HG03108 (cell line): ENCODE results near the gene CCNJL.

Experiments used
- ATAC-seq: cut with Tn5 transposase; IDR thresholded peaks from one replicate; pipeline ENCODE4 v1.9.1; 2021; ENCODE audit warnings: moderate library complexity; ENCODE audit not compliant: unreplicated experiment

Gene CCNJL

DNA sequence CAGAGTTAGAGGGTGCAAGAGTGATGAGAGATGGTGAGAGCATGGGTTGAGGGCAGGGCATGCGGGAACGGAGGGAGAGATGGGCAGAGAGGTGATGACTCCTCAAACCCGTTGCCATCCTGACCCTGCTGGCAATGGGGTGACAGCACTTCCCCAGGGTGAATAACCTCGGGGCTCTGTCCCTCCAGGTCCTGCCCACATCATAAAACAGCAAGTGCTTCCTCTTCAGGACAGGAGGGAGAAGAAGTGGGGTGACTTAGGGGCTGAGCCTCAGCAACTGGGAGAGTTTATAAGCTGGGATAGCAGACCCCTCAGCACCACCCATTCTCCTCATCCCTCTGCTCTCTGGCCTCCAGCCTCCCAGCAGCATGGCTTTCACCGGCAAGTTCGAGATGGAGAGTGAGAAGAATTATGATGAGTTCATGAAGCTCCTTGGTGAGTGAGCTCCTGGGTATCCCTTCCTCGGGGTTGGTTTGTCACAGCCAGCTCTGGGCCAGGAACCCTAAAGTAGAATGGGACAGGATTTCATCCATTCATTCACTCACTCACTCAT lies 83.1 kb downstream of the CCNJL start, which contains the start of gene FABP6:
Gene FABP6 (plus strand): TSS at position 317 of the 553 bp plus-strand sequence. CDS start 52 bp downstream, at position 369.
- ATAC-seq: no peak

DNA sequence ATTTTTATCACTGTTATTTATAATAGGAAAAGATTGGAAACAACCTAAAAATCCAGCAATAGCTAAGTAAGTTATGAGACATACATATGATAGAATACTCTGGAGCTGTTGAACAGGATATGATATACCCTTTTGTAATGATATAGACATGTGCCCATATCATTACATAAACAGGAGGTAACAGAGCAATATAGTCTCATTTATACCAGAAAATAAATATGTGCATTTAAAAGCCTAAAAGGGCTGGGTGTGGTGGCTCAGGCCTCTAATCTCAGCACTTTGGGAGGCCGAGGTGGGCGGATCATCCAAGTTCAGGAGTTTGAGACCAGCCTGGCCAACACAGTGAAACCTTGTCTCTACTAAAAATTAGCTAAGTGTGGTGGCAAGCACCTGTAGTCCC lies 85.4 kb downstream of the CCNJL start:
- ATAC-seq: no peak

GRCh38 chr5:160221082-160221481 lies 91.3 kb downstream of the CCNJL start:
- no peak for ATAC-seq

DNA sequence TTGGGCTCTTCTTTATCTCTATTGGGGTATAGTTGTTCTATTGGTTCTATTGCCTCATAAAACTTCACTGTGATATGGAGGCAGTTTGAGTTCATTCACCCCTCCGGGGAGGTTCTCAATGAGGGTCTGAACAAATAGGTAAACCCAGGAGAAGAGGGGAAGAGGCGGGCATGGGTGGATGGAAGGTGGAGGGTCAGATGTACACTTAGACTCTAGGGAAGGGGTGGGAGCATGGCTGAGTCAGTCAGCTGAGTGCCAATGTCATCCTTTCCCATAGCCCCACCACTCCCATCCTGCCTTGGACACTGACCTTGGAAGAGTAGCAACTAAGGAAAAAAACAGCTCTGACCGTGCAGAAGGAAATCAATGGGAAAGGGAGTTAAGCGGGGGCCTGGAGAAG lies 93.0 kb downstream of the CCNJL start:
- ATAC-seq: no peak

DNA sequence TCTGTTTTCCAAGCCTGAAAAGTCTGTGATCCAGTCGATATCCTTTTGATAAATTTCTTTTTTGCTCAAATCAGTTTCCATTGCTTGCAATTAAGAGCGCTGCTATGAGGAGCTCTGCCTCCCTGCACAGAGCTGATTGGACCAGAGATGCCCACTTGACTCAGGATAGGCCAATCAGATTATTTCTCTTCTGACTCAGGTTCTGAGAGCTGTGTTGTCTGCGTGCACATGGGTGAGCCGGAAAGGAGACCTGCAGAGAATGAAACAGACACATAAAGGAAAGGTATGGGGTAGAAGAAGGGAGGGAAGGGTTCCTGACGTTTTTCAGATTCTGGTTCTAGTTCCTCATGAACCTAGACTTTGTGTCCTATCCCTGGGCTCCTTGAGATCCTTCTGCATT lies 98.8 kb downstream of the CCNJL start:
- ATAC-seq: no peak

GRCh38 chr5:160211352-160211751 lies 101.0 kb downstream of the CCNJL start:
- ATAC-seq: no peak

- no peak for ATAC-seq
These were observed 101.8 kb downstream of the CCNJL start for GRCh38 chr5:160210606-160211005.

DNA sequence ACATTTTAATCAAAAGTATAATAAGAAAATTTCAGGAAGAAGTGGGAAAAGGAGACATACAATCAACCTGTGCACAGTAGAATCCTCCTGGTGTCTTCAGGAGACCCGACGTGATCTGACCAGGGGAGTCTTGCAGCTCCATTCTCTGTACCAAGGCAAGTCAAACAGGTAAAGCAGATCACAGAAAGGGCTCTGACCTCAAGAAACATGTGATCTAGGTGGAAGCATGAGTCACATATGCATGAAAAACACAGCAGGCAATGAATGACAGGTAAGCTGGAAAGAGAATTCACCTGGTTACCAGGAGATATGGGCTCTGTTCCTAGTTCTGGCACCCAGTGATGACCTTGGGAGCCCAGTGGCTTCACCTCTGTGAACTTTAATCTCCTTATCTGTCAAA lies 102.4 kb downstream of the CCNJL start:
- no peak for ATAC-seq

GRCh38 chr5:160207061-160207460 lies 105.3 kb downstream of the CCNJL start:
- ATAC-seq: no peak
